CD4-positive, alpha-beta T cell treated with Interleukin-15 for 1 hour (primary cell): ENCODE measurements around the gene LIPT1.
A peak's percentile ranks its signal among the peaks of the same experiment; 100 is the strongest.
"Not testable (repeated sequence)": the region's sequence is repeated elsewhere in the genome, so short reads cannot be mapped to it uniquely, and the experiment has no call there.

Source experiments
- DNase-seq: peaks from one replicate; pipeline ENCODE4 v3.0.0-alpha.2; 2020

Gene LIPT1

GRCh38 chr2:99154643-99155536, at the start of gene LIPT1, which contains the start of gene TSGA10:
Gene LIPT1, plus strand, starts transcription at chr2:99154967. Its CDS starts 6,991 bp downstream, at chr2:99161958.
Gene TSGA10, minus strand, starts transcription at chr2:99154942. Its CDS starts 45,503 bp downstream, at chr2:99109439.
- DNase-seq = peak; percentile 92

- no peak for DNase-seq
Observed at GRCh38 chr2:99106913-99107312, 47.9 kb upstream of the LIPT1 start.

DNA sequence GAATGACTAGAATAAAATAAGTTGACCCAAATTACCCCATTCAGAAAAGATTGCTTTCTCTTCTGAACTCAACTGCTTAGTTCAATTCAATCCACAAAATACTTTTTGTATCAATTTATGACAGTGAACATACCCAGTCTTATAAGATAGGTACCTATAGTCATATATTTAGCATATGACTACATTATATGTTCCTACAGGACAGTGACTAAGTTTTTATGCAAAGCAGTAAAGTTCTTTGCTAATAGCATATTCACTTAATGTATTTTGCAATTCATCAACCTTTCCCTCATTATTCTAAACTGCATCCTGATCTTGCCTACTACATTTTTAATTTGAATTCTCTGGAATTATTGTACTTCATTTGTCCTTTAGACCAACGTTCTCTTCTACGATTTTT, 43.5 kb upstream of the LIPT1 start:
- no peak for DNase-seq

- DNase-seq = no peak
Observed at GRCh38 chr2:99111945-99112344, 42.8 kb upstream of the LIPT1 start.

GRCh38 chr2:99112617-99113016, 42.1 kb upstream of the LIPT1 start:
- no peak for DNase-seq

DNA sequence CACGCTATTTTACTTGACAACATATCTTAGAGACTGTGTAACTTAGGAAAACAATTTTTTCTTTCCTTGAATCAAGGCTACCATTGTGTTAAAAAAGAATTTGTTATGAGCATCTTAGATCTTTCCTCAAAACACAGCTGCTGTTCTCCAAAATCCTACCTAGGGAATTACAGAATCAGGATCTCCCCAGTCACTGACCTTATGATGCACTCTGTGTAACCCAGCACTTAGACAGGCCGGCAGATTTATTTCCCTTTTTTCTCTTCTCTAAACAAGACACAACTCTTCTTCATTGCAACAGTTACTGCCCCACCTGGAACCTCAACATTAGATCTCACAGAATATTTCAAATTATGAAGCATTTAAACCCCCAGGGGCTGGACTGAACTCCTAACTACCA, 26.8 kb upstream of the LIPT1 start:
- DNase-seq = no peak

DNA sequence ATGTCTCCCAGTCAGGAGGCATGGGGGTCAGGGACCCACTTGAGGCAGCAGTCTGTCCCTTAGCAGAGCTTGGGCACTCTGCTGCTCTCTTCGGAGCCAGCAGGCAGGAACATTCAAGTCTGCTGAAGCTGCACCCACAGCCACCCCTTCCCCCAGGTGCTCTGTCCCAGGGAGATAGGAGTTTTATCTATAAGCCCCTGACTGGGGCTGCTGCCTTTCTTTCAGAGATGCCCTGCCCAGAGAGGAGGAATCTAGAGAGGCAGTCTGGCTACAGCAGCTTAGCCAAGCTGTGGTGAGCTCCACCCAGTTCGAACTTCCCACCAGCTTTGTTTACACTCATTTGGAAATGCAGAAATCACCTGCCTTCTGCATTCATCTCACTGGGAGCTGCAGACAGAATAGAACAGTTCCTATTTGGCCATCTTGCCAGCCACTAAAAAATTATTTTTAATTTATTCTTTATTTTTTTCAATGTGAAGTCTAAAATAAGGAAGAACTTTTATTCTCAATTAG, 19.7 kb upstream of the LIPT1 start:
- DNase-seq = not testable (repeated sequence)

GRCh38 chr2:99139003-99139402, 15.8 kb upstream of the LIPT1 start:
- no peak for DNase-seq

- no peak for DNase-seq
Observed at GRCh38 chr2:99140056-99140859, 14.5 kb upstream of the LIPT1 start.

DNA sequence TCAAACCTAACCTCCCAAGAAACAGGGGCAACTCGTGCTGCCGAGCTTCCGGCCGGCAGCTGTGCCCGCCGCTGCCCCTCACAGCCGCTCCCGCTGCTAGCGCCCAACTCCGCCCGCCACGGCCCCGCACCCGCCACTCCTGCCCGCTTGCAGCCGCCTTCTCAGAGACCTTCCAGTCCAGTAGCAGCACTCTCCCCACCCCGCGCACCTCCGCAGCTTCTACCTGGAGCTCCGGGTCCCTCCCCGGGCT, 14.0 kb upstream of the LIPT1 start:
- DNase-seq = no peak

DNA sequence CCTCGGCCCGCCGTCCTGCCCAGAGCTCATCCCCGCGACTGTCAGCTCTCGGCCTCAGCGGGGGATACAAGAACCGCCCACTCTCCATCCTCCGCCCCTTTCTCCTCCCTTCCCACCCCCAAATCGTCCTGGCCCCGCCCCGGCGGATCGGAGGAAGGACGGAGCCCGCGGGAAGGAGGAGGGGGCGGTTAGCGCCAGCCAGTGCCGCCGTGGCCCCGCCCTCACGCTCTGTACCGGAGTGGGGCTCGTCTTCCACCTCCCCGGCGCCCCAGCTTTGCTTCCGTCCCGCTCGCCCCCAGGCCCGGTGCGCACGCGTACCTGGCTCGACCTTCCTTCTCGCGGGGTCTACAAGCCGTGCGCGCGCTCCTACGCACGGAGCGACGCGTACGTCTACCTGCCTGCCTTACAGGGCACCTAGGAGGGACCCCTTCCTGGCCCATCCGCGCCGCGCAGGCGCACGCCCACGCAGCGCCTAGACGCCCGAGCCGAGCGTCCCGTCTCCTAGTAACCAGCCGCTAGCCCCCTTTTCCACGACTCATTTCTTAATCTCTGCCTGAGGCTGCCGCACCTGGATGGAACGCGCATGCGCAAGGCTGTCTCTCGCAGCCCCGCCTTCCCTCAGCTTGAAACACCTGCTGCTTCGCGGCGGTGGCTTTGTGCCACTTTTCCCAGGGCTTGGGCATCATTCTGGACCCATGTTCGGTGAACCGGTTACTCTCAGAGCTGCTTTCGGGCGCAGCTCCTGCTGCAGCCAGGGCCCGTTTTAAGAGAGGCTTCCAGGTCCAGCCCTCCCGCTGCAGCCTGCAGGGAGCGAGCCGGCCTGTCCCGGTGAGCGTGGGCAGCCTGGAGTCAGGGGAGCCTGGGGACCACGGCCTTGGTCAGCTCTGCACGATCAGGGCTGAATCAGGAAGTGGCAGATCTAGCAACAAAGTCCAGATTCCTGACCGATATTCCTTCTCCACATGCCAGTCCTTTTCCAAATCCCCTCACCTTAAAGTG, 13.4 kb upstream of the LIPT1 start, which contains the start of gene C2orf15:
Gene C2orf15, plus strand, starts transcription at position 598 of the 999 bp plus-strand sequence. CDS start 8,852 bp downstream, outside the sequence.
- DNase-seq = peak; percentile 98

- DNase-seq = no peak
Observed at GRCh38 chr2:99150706-99151105, 4.1 kb upstream of the LIPT1 start.

- DNase-seq = no peak
Observed at GRCh38 chr2:99152199-99152895, 2.4 kb upstream of the LIPT1 start.

GRCh38 chr2:99153921-99154604, 704 bp upstream of the LIPT1 start:
- DNase-seq = no peak

DNA sequence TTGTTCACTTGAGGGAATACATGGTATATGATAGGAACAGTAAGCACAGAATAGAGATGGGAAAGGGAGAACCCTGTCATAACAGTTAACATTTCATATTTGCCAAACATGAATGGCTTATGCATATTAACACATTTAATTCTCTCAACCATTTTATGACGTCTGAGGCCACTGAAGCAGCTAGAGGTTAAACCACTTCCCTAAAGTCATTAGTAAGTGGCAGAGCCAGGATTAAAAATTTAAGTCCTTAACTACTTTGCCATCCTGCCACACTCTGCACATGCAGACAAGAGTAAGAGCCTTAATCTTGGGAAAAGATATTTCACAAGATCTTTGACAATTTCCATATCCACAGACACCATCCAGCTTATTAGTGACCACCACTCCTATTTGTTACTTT, 2.1 kb downstream of the LIPT1 start:
- no peak for DNase-seq

DNA sequence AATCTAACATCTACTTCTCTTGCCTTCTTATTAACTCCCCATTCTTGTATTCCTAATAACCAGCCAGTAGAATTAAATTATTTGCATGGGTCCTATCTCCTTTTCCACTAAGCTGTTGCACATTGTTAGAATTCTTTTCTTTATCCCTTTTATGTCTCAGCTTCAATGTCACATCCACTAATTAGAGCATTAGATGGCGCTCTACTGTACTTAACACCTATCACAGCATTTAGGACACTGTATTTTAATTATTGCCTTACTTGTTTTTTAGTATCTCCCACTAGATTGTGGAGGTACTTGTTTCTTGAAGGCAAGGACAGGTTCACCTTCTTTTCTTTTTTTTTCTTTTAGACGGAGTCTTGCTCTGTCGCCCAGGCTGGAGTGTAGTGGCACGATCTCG, 3.8 kb downstream of the LIPT1 start:
- DNase-seq = no peak

GRCh38 chr2:99159594-99159993, 4.8 kb downstream of the LIPT1 start:
- no peak for DNase-seq

DNA sequence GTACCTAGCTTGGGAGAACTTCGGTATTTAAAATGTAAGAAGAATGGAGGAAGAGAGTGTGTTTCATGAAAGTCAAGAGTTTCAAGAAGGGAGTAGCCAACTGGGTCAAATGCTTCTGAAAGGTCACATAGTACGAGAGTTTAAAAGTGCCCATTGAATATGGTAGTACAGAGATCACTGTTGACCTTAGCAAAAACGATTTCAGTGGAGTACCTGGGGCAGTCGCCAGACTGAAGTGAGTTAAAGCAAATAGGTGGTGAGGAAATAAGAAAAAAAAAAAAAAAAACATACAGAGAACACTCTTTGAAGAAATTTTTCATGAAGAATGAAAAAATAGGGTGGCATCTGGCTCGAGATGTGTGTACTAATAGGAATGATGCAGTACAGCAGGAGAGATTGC, 11.5 kb downstream of the LIPT1 start:
- DNase-seq = no peak

GRCh38 chr2:99169534-99169933, 14.8 kb downstream of the LIPT1 start:
- no peak for DNase-seq

GRCh38 chr2:99171377-99172140, 16.8 kb downstream of the LIPT1 start:
- DNase-seq = no peak
